HG03354 (cell line): ENCODE data around the gene RAX.
"Not testable (repeated sequence)": the region's sequence is repeated elsewhere in the genome, so short reads cannot be mapped to it uniquely, and the experiment has no call there.

Experiments used
- ATAC-seq: cut with Tn5 transposase; IDR thresholded peaks from one replicate; pipeline ENCODE4 v1.9.1; 2021; ENCODE audit warnings: mild to moderate bottlenecking; ENCODE audit not compliant: unreplicated experiment, poor library complexity, severe bottlenecking

The RAX gene

DNA sequence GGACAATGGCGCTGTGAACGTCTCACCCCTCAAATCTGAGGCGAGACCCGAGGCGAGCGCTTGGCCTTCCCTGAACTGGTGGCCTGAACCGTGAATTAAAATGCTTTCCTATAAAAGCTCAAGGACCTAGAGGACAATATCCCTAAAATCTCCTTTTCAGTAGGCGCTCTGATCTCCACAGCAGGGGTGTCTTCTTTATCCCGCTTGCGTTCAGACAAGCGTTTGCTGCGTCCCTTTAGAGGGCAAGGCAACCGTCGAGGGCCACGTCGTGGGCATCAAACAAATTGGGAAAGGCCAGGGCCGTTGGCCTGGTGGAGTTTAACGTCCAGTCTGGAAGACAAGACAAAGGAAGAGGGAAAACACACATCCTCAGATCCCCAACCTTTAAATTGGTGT, 1.3 kb upstream of the RAX start:
- ATAC-seq: no peak

- no peak for ATAC-seq
These were observed 692 bp upstream of the RAX start for GRCh38 chr18:59273759-59274532.

GRCh38 chr18:59272221-59272888, 899 bp downstream of the RAX start:
- ATAC-seq: no peak

DNA sequence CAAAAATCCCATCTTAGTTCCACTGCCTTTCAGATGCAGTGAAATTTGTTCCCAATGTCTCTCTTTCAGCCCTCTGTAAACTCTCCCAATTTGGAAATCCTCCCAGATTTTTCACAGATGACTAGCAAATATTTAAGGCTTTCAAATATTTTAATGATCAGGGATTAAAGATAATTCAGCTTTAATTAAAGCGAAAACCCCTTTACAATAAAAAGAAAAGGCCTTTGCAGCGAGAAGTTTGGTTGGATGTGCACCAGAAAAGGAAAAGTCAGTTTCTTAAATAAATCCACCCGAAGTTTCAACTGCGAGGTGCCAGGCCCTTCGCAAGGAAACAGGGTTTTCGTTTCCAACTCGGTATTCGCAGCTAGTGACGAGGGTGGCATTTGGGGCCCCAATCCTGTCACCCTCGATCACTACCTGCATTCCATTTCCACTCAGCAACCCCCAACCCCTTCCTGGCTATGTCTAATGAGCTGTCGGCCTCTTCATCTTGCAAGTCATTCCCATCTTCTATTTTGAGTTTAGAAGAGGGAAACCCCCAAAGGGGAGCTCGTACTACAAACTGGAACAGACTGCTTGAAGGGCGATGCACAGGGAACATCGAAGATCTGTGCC, 1.5 kb downstream of the RAX start:
- ATAC-seq: no peak

GRCh38 chr18:59270689-59271257, 2.5 kb downstream of the RAX start:
- ATAC-seq: no peak

GRCh38 chr18:59269563-59270119, 3.6 kb downstream of the RAX start:
- ATAC-seq: no peak

- no peak for ATAC-seq
These were observed 4.3 kb downstream of the RAX start for GRCh38 chr18:59268721-59269562.

GRCh38 chr18:59268127-59268720, 5.0 kb downstream of the RAX start:
- ATAC-seq: no peak

DNA sequence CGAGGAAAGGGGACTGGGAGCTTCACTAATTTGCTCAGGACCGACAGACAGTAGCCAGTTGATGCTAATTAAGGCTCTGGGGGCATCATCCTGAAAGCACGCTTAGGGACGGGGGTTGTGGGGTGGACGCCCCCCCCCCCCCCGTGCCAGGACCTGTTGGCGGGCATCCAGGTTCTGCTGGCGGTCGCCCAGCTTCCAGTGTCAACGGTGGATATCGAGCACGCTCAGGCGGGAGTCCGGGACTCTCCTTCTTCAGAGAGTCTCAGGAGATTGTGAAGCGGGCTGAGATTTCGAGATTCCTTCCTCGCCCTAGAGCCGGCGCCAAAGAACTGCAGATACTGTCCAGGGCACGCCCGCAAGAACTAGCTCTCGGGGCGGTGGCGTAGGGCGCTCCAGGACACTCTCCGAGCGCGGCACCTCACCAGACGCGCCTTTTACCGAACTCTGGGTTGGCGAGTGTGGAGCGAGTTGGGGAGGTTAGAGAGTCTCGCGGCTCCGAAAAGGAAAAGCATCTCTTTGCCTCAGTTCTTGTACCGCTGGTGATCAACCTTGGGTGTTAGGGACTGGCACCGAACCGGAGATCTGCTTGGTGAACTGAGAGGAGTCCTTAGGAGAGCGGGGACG, 5.6 kb downstream of the RAX start:
- no peak for ATAC-seq

DNA sequence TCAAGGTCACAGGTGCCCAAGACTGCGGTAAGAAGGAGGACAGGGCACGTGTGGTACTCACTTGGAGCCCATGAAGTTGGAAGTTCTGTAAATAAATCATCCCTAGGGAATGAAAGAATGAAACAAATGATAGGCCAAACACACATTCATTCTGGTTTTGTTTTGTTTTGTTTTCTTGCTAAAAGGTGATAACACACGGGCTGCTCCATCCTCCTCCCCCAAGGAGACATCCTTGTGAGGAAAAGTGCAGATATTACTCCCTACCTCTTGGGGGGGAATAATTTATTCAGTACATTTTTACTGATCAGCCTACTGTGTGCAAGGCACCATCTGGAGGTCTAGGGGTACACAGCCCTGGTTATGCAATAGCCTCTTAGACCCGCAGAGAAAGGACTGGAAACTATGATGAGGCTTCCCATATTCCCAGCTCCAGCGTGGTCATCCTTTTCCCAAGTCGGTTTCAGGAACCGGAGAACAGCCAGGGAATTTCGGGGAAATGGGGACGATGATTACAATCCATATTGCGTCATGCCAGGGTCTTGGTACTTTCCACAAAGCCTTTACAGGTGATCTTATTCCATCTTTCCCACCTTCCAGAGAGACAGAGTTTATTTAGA, 6.3 kb downstream of the RAX start:
- no peak for ATAC-seq

GRCh38 chr18:59266459-59266858, 6.8 kb downstream of the RAX start:
- ATAC-seq: no peak

DNA sequence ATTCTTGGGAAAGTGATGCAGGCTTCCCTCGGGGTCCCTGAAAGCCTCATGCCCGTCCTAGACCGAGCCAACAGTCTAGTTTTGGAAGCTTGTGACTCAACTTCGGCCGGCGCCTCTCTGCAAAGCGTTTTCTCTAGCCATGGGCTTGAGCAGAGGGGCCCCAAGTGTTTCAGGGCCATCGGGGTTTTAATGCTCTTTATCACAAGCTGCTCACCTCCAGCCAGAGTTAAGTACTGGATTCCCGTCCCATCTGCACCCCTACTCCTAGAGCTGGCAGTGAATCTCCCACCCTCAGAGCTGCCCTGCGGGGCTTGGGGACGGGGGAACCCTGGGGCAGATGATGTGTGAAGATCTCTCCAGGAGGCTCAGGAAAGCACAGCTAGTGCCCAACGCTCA, 7.3 kb downstream of the RAX start:
- no peak for ATAC-seq

DNA sequence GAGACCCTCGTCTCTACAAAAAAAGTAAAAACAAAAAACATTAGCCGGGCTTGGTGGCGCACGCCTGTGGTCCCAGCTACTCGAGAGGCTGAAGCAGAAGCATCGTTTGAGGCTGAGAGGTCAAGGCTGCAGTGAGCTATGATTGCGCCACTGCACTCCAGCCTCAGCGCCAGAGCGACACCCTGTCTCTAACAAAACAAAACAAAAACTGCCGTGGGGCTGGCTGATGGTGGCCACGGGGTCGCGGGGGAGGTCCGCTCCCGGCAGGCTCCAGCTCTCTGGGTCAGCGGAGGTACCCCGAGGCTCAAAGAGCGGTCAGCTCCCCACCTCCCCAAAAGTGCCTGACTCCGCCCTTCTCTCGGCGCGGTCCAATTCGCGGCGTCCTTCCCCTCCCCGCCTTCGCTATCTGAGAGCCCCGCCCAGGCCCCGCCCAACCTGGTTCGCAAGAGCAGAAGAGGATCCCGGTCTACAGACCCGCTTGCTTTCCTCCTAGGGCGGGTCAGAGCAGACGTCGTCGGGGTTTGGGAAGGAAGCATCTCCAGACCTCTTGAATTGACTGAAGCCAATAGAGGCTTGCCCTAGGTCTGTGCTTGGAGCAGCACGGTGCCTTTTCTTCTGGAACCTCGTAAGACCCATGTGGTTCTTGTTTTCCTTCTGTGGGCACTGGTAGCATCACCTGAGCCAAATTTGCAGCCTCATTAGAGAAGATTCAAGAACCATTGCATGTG, 7.8 kb downstream of the RAX start:
- peak; percentile 74 for ATAC-seq

- ATAC-seq: no peak
These were observed 8.5 kb downstream of the RAX start for GRCh38 chr18:59264651-59265245.

GRCh38 chr18:59264121-59264571, 9.1 kb downstream of the RAX start:
- no peak for ATAC-seq

DNA sequence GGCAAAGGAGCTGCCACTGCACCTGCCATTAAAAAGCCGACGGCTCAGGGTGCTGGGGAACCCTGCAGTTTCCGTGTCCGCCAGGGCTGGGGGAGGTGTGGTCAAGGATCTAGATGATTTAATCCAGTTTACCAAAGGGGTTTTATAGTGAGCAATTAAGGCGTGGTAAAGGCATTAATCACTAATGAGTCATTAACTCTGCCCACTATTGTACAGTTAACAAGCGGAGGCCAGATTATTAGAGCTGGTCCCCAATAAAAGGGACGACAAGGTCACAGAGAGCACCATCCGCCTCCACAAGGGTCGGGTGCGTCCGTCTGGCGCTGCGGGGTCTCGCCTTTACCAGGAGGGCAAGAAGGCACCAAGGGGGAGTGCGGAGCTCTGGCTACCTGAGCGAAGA, 9.6 kb downstream of the RAX start:
- ATAC-seq: no peak

- ATAC-seq: not testable (repeated sequence)
These were observed 11.0 kb downstream of the RAX start for GRCh38 chr18:59262243-59262642.
